Measurements from ENCODE around the gene SLC4A5.
"Not testable (repeated sequence)": the region's sequence is repeated elsewhere in the genome, so short reads cannot be mapped to it uniquely, and the experiment has no call there.

Gene SLC4A5

GRCh38 chr2:74364533-74365505, 21.6 kb upstream of the SLC4A5 start:
- DNase-seq, result no peak

GRCh38 chr2:74361327-74361726, 18.1 kb upstream of the SLC4A5 start:
- DNase-seq, result no peak

GRCh38 chr2:74357627-74358026, 14.4 kb upstream of the SLC4A5 start:
- no peak for DNase-seq

GRCh38 chr2:74349889-74350288, 6.7 kb upstream of the SLC4A5 start:
- no peak for DNase-seq

DNA sequence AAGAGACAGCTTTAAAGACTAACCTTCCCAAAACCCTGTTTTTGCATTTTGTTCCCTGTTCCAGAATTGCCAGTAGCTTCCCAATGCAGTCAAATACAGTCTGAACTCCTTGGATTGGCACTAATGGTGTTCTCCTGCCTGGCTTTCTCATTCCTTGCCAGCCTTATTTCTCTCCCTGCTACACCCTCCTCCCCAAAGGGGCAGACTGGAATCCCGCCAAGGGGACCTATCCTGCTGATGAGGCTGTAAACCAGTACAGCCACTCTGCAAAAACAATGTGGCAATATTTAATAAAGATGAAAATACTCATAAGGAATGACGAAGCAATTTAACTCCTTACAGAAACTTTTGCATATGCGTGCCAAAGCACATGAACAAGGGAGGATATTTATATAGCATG, 4.5 kb upstream of the SLC4A5 start:
- no peak for DNase-seq

DNA sequence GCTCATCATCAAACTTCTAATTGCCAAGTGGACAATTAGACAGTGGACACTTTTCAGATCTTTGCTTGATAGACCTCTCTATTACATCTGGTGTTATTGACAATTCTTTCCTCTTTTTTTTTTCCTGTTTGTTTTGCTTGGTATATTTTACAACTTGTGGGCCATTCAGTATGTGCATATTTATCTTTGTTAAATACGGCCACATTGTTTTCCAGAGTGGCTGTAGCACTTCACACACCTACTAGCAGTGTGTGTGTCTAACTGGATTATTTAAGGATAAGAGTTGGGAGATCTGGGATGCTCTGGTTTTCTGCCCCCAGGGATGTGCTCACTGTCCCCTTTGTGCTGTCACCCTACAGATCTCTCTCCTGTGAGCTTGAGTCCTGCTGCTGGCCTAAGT, 4.1 kb upstream of the SLC4A5 start:
- no peak for DNase-seq

DNA sequence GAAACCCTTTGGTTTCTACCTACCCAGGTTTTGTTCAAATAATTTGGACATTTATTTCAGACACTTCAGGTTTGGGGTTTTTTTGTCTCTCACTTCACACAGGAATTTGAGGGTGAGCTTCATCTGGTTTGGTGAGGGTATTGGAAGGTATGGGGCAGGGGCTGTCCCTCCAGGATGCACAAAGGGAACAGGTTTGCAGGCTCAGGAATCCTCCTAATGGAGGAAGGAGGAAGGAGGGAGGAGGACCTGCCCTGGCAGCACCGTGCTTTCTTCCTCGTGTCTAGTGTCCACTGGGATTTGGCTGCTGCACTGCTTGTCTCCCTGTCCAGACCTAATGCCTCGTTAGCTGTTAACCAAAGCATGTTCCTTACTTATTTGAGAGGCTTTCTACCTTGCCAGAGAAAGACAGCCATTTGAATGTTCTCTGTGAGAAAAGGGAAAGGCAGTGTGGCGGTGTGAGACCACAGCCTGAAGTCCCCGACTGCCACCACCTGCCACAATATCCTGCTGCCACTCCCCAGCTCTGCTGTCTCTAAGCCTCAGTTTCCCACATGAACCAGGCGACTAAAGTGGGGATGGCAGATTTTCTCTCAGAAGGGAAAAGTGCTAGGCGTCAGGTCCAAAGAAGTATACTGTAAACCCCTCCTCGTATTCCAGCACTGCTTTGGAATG, 2.2 kb upstream of the SLC4A5 start:
- DNase-seq, result no peak

GRCh38 chr2:74336227-74336626, 7.0 kb downstream of the SLC4A5 start:
- DNase-seq, result not testable (repeated sequence)

DNA sequence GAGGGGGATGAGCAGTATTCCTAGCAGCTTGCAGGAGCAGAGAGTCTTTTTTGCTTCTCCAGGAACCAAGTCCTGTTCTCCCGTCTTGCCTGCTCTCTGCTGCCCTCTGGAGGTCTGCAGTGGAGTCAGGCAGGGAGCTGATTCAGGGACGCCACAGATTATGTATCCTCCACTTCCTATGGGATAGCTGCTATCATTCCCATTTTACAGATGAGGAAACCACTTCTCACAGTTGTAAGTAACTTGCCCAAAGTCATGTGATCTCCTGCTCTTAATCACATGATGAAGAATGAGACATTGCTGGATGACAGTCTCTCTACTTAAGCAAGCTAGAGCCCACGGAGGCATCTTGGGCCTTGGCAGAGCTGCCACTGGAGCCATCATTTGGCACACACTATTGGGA, 8.3 kb downstream of the SLC4A5 start:
- DNase-seq, result no peak

GRCh38 chr2:74333896-74334586, 9.2 kb downstream of the SLC4A5 start:
- DNase-seq, result no peak

- DNase-seq, result no peak
Observed at GRCh38 chr2:74333175-74333574, 10.0 kb downstream of the SLC4A5 start.

DNA sequence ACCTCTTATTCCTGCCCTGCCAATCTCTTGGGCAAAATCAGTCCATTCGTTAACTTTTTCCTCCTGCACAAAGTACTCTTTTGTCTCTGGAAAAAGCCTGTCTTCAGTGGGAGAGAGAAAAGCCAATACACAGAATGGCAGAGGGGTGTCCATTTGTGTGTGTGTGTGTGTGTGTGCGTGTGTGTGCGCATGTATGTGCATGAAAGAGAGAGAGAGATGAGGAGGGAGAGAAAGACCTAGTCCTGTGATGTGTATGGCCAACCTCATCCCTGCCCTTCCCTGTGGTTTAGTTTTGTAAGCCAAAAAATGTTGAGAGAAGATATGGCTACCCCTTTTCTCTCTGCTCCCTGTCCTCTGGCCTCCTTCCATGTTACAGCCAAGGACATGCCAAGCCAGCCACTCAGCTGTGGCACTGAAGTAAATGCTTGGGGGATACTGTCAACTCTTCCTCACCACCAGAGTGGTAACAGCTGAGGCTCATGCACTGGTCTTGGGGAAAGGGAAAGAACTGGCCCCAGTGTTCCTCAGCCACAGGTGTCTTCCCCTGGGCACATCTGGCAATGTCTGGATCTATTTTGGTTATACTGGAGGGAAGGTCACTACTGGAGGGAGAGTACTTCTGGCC, 10.6 kb downstream of the SLC4A5 start:
- no peak for DNase-seq

- DNase-seq, result no peak
Observed at GRCh38 chr2:74328573-74328972, 14.6 kb downstream of the SLC4A5 start.

GRCh38 chr2:74328074-74328473, 15.1 kb downstream of the SLC4A5 start:
- no peak for DNase-seq

- no peak for DNase-seq
Observed at GRCh38 chr2:74327627-74328026, 15.6 kb downstream of the SLC4A5 start.

DNA sequence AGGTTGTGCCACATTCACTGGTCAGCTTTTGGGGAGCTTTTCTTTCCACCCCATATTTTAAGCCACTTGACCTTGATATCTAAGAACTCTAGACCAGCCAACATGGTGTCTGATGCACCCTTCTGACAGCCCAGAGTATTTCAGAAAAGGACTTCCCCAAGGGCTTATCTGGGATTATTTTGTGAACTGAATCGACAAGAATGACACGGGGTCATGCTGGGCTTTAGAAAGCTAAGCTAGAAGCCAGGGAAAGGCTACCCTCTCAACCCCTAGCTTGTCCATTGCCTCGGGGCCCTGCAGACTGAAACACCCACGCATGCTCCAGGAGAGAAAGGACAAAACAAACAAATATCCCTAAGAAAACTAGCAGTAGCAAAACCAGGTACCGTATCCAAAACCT, 16.0 kb downstream of the SLC4A5 start:
- no peak for DNase-seq

DNA sequence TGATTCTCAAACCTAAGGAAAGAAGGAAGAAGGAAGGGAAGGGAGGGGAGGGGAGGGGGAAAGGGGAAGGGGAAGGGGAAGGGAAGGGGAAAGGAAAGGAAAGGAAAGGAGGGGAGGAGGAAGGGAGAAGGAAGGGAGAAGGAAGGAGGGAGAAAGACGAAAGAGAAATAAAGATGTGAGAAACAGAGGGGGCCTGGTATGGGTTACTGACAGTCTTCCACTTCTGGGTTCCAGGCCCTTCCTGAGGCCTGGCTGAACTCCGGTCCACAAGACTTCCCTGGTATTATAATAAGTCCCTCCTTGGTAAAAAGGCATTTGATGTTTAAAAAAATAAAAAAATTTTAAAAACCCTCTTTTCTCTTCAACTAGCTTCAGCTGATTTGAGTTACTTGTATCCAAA, 17.4 kb downstream of the SLC4A5 start:
- no peak for DNase-seq

GRCh38 chr2:74321737-74322136, 21.5 kb downstream of the SLC4A5 start:
- DNase-seq, result no peak

GRCh38 chr2:74317701-74318100, 25.5 kb downstream of the SLC4A5 start:
- no peak for DNase-seq

DNA sequence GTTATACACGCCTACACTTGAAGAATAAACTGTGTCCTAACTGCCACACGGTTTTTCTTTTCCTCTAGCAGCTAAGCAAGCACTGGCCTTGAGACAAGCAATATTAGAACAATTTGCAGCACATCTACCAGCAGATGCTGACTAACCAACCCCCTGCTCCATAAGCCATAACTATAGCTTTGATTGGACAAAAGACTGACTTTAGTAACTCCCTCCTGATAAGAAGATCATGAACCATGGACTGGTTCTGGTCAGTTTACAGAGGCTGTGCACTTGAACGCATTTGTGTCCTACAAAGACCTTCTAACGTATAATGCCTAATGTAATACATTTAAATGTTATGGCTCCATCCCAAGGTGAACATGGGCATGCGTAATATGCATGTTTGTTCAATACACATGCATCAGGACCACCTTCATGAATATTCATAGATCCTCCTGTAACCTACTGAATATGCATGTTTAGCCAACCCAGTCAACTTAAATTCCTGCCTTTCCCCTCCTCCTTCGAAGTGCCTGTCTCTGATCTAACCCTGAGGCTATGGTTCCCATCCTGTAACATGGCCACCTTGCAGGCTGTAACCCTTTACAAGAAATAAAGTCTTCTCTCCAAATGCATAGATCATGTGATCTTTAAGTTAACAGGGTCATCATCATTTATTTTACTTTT, 26.5 kb downstream of the SLC4A5 start:
- DNase-seq, result no peak

DNA sequence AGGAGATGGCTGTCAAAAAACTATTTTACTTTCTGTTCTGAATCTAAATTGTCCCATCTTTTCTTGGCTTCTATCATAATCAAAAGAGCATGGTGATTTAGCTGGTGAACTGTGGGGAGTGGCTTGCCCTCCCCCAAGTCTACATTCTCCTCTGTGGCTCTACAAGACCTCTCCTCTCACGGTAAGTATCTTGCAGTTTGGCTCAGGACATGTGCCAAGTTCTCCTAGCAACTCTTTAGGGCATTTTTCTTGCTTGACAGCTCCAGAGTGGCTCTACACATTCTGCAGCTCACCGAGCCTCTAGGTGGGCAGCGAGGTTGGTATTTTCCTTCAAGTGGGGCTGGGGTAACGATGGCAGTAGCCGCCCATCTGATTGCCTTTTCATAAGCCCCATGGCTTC, 29.1 kb downstream of the SLC4A5 start:
- DNase-seq, result no peak

GRCh38 chr2:74313497-74313896, 29.7 kb downstream of the SLC4A5 start:
- DNase-seq, result no peak

DNA sequence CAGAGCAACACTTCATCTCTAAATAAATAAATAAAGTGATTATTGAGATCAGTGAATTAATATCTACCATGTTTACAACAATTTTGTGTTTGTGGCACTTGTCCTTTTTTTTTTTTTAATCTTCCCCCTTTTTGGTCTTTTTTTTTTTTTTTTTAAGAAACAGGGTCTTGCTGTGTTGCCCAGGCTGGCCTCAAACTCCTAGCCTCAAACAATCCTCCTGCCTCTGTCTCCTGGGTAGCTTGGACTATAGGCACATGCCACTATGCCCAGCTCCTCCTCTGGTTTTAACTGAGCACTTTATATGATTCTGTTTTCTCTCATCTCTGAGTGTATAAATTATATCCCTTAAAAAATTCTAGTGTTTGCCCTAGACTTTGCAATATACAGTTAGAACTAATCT, 30.3 kb downstream of the SLC4A5 start:
- no peak for DNase-seq
